A549 (cell line): ENCODE data around the gene TMEM259. TPM values are rescaled to one million over a fixed set of nuclear protein-coding genes. Genes with fewer than 3 reads are reported as not detected.

Source experiments
- ATAC-seq, 2 experiments: fragments of 200-7000 bp in 1 of 2; fragments of >200 bp in 1 of 2; cut with Nextera tagmentation in 1 of 2; cut with Tn5 transposase in 1 of 2; 3 replicates each; pipeline versions ENCODE4 v1.8.0 to v1.9.1; 2018 to 2020; ENCODE audit warnings: mild to moderate bottlenecking in 1 of 2, moderate library complexity in 1 of 2
- CTCF ChIA-PET: fragments of 300-600 bp; sonication (Branson Sonifier 250); formaldehyde crosslinking; extraction: SDS; loops from one replicate; lab custom pipeline; 2021; ENCODE audit warnings: antibody characterized with exemption, inconsistent platforms; lab: Yijun Ruan, JAX
- POLR2A ChIA-PET: fragments of 350-600 bp; formaldehyde crosslinking; extraction: SDS; loops from one replicate; lab custom pipeline; 2021; ENCODE audit warnings: antibody characterized with exemption, inconsistent platforms; lab: Yijun Ruan, JAX
- DNase-seq, 2 experiments: peaks; one replicate each; pipeline versions ENCODE4 v3.0.0 to v3.0.0-alpha.2; 2011 to 2016; ENCODE audit warnings: low read depth in 1 of 2, low spot score in 1 of 2
- FAIRE-seq: peaks from 2 replicates; lab custom pipeline; 2011; peaks lifted over from hg19 to GRCh38; lab: Jason Lieb, UNC
- H3K27ac ChIP-seq, 2 experiments: fragments of >200 bp; sonication (Bioruptor Twin); formaldehyde crosslinking; 3 replicates each; pipeline ENCODE4 v1.5.1; 2016 to 2017
- H3K4me1 ChIP-seq: fragments of >200 bp; sonication (Bioruptor Twin); formaldehyde crosslinking; 3 replicates; pipeline ENCODE4 v1.6.1; 2016
- H3K4me2 ChIP-seq: fragments of >200 bp; sonication (Bioruptor Twin); formaldehyde crosslinking; 3 replicates; pipeline ENCODE4 v1.6.1; 2016
- H3K4me3 ChIP-seq: fragments of >200 bp; sonication (Bioruptor Twin); formaldehyde crosslinking; 3 replicates; pipeline ENCODE4 v1.5.1; 2016
- H3K9me3 ChIP-seq: fragments of >200 bp; sonication (Bioruptor Twin); formaldehyde crosslinking; 3 replicates; pipeline ENCODE4 v1.6.1; 2016
- CBX2 ChIP-seq: fragments of 200-600 bp; sonication (generic); IDR thresholded peaks from 2 replicates; pipeline ENCODE4 v1.6.1; 2016; ENCODE audit warnings: low read depth, mild to moderate bottlenecking, borderline replicate concordance
- CBX8 ChIP-seq: fragments of 200-600 bp; sonication (generic); IDR thresholded peaks from 2 replicates; pipeline ENCODE4 v1.6.1; 2016
- CHD4 ChIP-seq: fragments of 200-600 bp; sonication (generic); IDR thresholded peaks from 2 replicates; pipeline ENCODE4 v1.6.1; 2016; ENCODE audit warnings: antibody characterized with exemption, mild to moderate bottlenecking, borderline replicate concordance
- EHF ChIP-seq: fragments of 250-450 bp; sonication (Bioruptor Pico); IDR thresholded peaks from 2 replicates; pipeline ENCODE4 v1.5.0; 2020; ENCODE audit warnings: mild to moderate bottlenecking
- EHMT2 ChIP-seq: fragments of 200-600 bp; sonication (generic); IDR thresholded peaks from 2 replicates; pipeline ENCODE4 v1.6.1; 2016; ENCODE audit warnings: antibody characterized with exemption, low read depth, mild to moderate bottlenecking, moderate library complexity
- ESRRA ChIP-seq: fragments of 150-350 bp; IDR thresholded peaks from 2 replicates; pipeline ENCODE4 v1.6.1; 2014; ENCODE audit warnings: mild to moderate bottlenecking, low read length, borderline replicate concordance
- FOSL2 ChIP-seq, 2 experiments: fragments of 450-650 bp in 1 of 2; fragments of >200 bp in 1 of 2; sonication (Bioruptor Twin) in 1 of 2; formaldehyde crosslinking; IDR thresholded peaks; 2 replicates each; pipeline versions ENCODE4 v1.5.0 to v1.6.1; 2016 to 2020; ENCODE audit warnings: mild to moderate bottlenecking in 1 of 2, moderate library complexity in 1 of 2
- GATA3 ChIP-seq: IDR thresholded peaks from 2 replicates; pipeline ENCODE4 v1.6.1; 2012; ENCODE audit warnings: borderline replicate concordance
- MAZ ChIP-seq: fragments of 150-350 bp; IDR thresholded peaks from 2 replicates; pipeline ENCODE4 v1.6.1; 2014; ENCODE audit warnings: antibody characterized with exemption, low read depth, low read length, borderline replicate concordance
- RCOR1 ChIP-seq: fragments of 150-350 bp; IDR thresholded peaks from 2 replicates; pipeline ENCODE4 v1.6.1; 2014; ENCODE audit warnings: antibody characterized with exemption, low read length, low read depth
- RFX5 ChIP-seq: fragments of 450-650 bp; IDR thresholded peaks from 2 replicates; pipeline ENCODE4 v1.7.1; 2014; ENCODE audit warnings: antibody characterized with exemption, mild to moderate bottlenecking, moderate library complexity
- SMC3 ChIP-seq: fragments of >200 bp; sonication (Bioruptor Twin); formaldehyde crosslinking; IDR thresholded peaks from 3 replicates; pipeline ENCODE4 v1.6.1; 2018; ENCODE audit warnings: inconsistent platforms
- TFCP2L1 ChIP-seq: fragments of 250-450 bp; sonication (Bioruptor Pico); IDR thresholded peaks from 2 replicates; pipeline ENCODE4 v1.5.0; 2021; ENCODE audit warnings: mild to moderate bottlenecking
- TP53 ChIP-seq: fragments of 250-450 bp; sonication (Bioruptor Pico); IDR thresholded peaks from 2 replicates; pipeline ENCODE4 v1.5.0; 2021; ENCODE audit warnings: mild to moderate bottlenecking, moderate library complexity
- ZSCAN20 ChIP-seq: fragments of 250-450 bp; sonication (Bioruptor Pico); IDR thresholded peaks from 2 replicates; pipeline ENCODE4 v1.8.0; 2022; ENCODE audit warnings: mild to moderate bottlenecking, moderate library complexity
- WGBS: methylation state at CpG from one replicate; pipeline ENCODE4 v1.1.6; 2017; ENCODE audit errors: missing lambda C conversion rate; 5-methylcytosine and 5-hydroxymethylcytosine counted together
- polyA plus RNA-seq, 4 experiments: library from polyadenylated mRNA; depleted of rRNA in 3 of 4; stranded (reverse); fragments of >200 nt; fragmentation: RNase III in 1 of 4; extraction: RNeasy Plus Mini Kit Qiagen cat#74134 plus additional on column Dnase treatment in 1 of 4; gene quantifications; 2 replicates in 3 of 4; 3 replicates in 1 of 4; pipeline ENCODE4 v1.2.3, GENCODE V29; 2011 to 2017
- TF ChIP-seq, protein P1 (sequence below): IDR thresholded peaks from 2 replicates; pipeline ENCODE4 v1.6.1; 2012; ENCODE audit warnings: low read depth, borderline replicate concordance
- TF ChIP-seq, protein P2 (sequence below): fragments of 250-450 bp; sonication (Bioruptor Pico); IDR thresholded peaks from 2 replicates; pipeline ENCODE4 v1.5.0; 2021; ENCODE audit warnings: mild to moderate bottlenecking, moderate library complexity, borderline replicate concordance
- TF ChIP-seq, protein P3 (sequence below): fragments of 200-600 bp; sonication (generic); IDR thresholded peaks from 2 replicates; pipeline ENCODE4 v1.6.1; 2016; ENCODE audit warnings: antibody characterized with exemption, mild to moderate bottlenecking, moderate library complexity

TMEM259 gene
- polyA plus RNA-seq, 2 of the 4 experiments (the other 2 are of a cell fraction): 45.6 to 78.3 TPM

DNA sequence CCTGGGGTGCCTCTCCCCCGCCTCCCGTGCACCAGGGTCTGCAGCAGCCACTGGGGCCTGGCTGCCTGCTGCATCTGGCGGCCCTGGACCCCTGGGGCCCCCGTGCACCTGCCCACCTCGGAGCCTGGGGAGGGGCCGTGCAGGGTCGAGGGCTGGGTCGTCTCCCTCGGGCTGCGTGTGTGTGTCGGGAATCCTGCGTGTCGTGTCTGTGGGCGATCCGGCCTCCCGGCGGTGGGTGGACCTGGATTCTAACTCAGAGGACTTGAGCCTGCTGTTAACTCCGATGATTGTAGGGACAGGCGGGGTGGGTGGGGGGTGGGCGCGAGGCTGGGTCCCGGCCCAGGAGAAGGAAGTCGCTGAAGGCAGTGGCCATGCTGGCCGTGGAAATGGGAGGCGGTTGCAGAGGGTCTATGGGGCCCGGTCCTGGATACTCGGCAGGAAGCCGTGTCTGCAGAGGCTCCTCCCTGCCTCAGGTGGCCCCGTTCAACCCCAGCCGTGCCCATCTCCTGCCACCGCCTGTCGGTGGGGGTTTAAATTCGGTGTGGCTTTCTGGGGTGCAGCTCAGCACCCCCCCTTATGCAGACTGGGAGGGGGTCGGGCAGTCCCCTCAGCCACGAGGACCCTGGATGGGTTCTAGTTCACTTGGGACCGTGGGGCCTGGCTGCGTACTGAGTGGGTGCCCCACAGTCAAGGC lies 46.2 kb downstream of the TMEM259 start:
- Histone ChIP-seq H3K4me3 (no peak overlapping the region), H3K4me1 (no peaks in the 10 kb centered on the region), H3K9me3 (peaks cover 9% of the 10 kb centered on the region; the same call in 2 of the 3 replicates), H3K27ac (no peak overlapping the region), H3K4me2 (no peak overlapping the region)
- WGBS: 95% methylated on average over 12 of the region's 37 CpGs
- ATAC-seq: no peak
- POLR2A ChIA-PET: no interaction called here
- DNase-seq: no peak
- TF ChIP-seq CBX2 (no peak), RFX5 (no peak), ESRRA (no peak), SMC3 (no peak), TP53 (CRISPR knock-in tag) (no peak), TFCP2L1 (CRISPR knock-in tag) (no peak), EHF (CRISPR knock-in tag) (no peak), CHD4 (no peak), EHMT2 (no peak), ZSCAN20 (CRISPR knock-in tag) (no peak)
- no peak for FAIRE-seq
- CTCF ChIA-PET: no interaction called here

GRCh38 chr19:973726-974563 lies 47.0 kb downstream of the TMEM259 start:
- no peaks in the 10 kb centered on the region for H3K4me1 ChIP-seq
- 89% methylated on average over 10 of the region's 29 CpGs for WGBS
- no peak overlapping the region for H3K27ac ChIP-seq
- no peak for ATAC-seq
- ChIA-PET POLR2A (no interaction called here), CTCF (interaction anchor here (1.0 kb wide), 1 partner anchor 8 kb away, joined by 3 read pairs; no protein-coding TSS in a partner anchor)
- no peak overlapping the region for H3K4me3 ChIP-seq
- no peak for FAIRE-seq
- peaks cover 9% of the 10 kb centered on the region; the same call in 2 of the 3 replicates for H3K9me3 ChIP-seq
- DNase-seq: no peak
- H3K4me2 ChIP-seq: no peak overlapping the region
- TF ChIP-seq CBX8: no peak
- no peak for TF ChIP-seq MAZ
- no peak for TF ChIP-seq RCOR1
- TF ChIP-seq, protein P1, sequence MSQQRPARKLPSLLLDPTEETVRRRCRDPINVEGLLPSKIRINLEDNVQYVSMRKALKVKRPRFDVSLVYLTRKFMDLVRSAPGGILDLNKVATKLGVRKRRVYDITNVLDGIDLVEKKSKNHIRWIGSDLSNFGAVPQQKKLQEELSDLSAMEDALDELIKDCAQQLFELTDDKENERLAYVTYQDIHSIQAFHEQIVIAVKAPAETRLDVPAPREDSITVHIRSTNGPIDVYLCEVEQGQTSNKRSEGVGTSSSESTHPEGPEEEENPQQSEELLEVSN: no peak
- TF ChIP-seq TFCP2L1 (CRISPR knock-in tag): no peak
- TF ChIP-seq FOSL2 (IDR thresholded peaks at IDR 0.05): no peak
- TF ChIP-seq FOSL2 (CRISPR knock-in tag; IDR thresholded peaks at IDR 0.05): no peak
- TF ChIP-seq, protein P2, sequence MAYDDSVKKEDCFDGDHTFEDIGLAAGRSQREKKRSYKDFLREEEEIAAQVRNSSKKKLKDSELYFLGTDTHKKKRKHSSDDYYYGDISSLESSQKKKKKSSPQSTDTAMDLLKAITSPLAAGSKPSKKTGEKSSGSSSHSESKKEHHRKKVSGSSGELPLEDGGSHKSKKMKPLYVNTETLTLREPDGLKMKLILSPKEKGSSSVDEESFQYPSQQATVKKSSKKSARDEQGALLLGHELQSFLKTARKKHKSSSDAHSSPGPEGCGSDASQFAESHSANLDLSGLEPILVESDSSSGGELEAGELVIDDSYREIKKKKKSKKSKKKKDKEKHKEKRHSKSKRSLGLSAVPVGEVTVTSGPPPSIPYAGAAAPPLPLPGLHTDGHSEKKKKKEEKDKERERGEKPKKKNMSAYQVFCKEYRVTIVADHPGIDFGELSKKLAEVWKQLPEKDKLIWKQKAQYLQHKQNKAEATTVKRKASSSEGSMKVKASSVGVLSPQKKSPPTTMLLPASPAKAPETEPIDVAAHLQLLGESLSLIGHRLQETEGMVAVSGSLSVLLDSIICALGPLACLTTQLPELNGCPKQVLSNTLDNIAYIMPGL: no peak
- no peak for TF ChIP-seq GATA3
- TF ChIP-seq, protein P3, sequence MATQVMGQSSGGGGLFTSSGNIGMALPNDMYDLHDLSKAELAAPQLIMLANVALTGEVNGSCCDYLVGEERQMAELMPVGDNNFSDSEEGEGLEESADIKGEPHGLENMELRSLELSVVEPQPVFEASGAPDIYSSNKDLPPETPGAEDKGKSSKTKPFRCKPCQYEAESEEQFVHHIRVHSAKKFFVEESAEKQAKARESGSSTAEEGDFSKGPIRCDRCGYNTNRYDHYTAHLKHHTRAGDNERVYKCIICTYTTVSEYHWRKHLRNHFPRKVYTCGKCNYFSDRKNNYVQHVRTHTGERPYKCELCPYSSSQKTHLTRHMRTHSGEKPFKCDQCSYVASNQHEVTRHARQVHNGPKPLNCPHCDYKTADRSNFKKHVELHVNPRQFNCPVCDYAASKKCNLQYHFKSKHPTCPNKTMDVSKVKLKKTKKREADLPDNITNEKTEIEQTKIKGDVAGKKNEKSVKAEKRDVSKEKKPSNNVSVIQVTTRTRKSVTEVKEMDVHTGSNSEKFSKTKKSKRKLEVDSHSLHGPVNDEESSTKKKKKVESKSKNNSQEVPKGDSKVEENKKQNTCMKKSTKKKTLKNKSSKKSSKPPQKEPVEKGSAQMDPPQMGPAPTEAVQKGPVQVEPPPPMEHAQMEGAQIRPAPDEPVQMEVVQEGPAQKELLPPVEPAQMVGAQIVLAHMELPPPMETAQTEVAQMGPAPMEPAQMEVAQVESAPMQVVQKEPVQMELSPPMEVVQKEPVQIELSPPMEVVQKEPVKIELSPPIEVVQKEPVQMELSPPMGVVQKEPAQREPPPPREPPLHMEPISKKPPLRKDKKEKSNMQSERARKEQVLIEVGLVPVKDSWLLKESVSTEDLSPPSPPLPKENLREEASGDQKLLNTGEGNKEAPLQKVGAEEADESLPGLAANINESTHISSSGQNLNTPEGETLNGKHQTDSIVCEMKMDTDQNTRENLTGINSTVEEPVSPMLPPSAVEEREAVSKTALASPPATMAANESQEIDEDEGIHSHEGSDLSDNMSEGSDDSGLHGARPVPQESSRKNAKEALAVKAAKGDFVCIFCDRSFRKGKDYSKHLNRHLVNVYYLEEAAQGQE: no peak
